Measurements from ENCODE around the gene MAPKAPK5.

GRCh38 chr12:111868676-111869588, 26.9 kb downstream of the MAPKAPK5 start:
- TF ChIP-seq CTCF (IDR thresholded peaks at IDR 0.05; ENCODE audit: borderline replicate concordance, extremely low read depth, low read length, poor library complexity, severe bottlenecking) (no peak), EZH2 (IDR thresholded peaks at IDR 0.05; ENCODE audit: borderline replicate concordance, low read depth, low read length, severe bottlenecking) (no peak)

All from DND-41 (cell line).